Neural cell (in vitro differentiated cells): ENCODE measurements around the gene TRMU.

Source experiments
- EP300 ChIP-seq: fragments of 450-650 bp; conservative IDR thresholded peaks from 2 replicates; pipeline ENCODE4 v1.6.1; 2014; ENCODE audit warnings: antibody characterized with exemption, mild to moderate bottlenecking, moderate library complexity; ENCODE audit not compliant: poor library complexity, severe bottlenecking
- EZH2 ChIP-seq: fragments of 200-600, 300-800 bp; shearing (Covaris generic), sonication (generic); IDR thresholded peaks from 2 replicates; pipeline ENCODE4 v1.6.1; 2014; ENCODE audit warnings: antibody characterized with exemption, low read length, borderline replicate concordance, mild to moderate bottlenecking; ENCODE audit not compliant: insufficient read depth, poor library complexity, severe bottlenecking
- MXI1 ChIP-seq: fragments of 450-650 bp; conservative IDR thresholded peaks from 2 replicates; pipeline ENCODE4 v1.6.1; 2014; ENCODE audit warnings: antibody characterized with exemption, mild to moderate bottlenecking; ENCODE audit not compliant: poor library complexity, severe bottlenecking
- POLR2AphosphoS5 ChIP-seq: IDR thresholded peaks from 2 replicates; pipeline ENCODE4 v1.6.1; 2012
- RAD21 ChIP-seq: fragments of 450-650 bp; conservative IDR thresholded peaks from 2 replicates; pipeline ENCODE4 v1.6.1; 2014; ENCODE audit warnings: antibody characterized with exemption, mild to moderate bottlenecking, moderate library complexity
- SMC3 ChIP-seq: fragments of 450-650 bp; conservative IDR thresholded peaks from 2 replicates; pipeline ENCODE4 v1.6.1; 2014; ENCODE audit warnings: antibody characterized with exemption, mild to moderate bottlenecking, moderate library complexity; ENCODE audit not compliant: poor library complexity
- TAF1 ChIP-seq: IDR thresholded peaks from 2 replicates; pipeline ENCODE4 v1.6.1; 2012; ENCODE audit warnings: low read depth
- TF ChIP-seq, protein P1 (sequence below): fragments of 450-650 bp; IDR thresholded peaks from 2 replicates; pipeline ENCODE4 v1.5.1; 2014; ENCODE audit warnings: antibody characterized with exemption, mild to moderate bottlenecking, moderate library complexity; ENCODE audit not compliant: poor library complexity, severe bottlenecking
- TF ChIP-seq, protein P2 (sequence below): IDR thresholded peaks from 2 replicates; pipeline ENCODE4 v1.6.1; 2012; ENCODE audit warnings: borderline replicate concordance

DNA sequence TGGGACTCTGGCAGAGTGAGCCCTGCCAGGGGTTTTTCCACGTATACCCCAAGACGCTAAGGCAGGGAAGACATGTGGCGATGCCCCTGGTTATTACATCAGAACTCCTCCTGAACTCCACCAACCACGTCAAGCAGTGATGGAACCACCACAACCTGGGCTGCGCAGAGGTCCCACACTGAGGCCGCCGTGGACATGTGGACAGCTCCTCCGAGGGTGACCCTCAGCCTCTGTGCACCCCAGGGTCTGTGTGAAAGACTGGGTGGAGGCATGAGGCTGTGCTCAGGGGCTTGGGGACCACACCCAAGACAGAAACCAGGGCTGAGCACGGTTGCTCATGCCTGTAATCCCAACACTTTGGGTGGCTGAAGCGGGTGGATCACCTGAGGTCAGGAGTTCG, 52.2 kb downstream of the TRMU start:
- TF ChIP-seq, protein P1, sequence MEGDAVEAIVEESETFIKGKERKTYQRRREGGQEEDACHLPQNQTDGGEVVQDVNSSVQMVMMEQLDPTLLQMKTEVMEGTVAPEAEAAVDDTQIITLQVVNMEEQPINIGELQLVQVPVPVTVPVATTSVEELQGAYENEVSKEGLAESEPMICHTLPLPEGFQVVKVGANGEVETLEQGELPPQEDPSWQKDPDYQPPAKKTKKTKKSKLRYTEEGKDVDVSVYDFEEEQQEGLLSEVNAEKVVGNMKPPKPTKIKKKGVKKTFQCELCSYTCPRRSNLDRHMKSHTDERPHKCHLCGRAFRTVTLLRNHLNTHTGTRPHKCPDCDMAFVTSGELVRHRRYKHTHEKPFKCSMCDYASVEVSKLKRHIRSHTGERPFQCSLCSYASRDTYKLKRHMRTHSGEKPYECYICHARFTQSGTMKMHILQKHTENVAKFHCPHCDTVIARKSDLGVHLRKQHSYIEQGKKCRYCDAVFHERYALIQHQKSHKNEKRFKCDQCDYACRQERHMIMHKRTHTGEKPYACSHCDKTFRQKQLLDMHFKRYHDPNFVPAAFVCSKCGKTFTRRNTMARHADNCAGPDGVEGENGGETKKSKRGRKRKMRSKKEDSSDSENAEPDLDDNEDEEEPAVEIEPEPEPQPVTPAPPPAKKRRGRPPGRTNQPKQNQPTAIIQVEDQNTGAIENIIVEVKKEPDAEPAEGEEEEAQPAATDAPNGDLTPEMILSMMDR: no peak
- TF ChIP-seq, protein P2, sequence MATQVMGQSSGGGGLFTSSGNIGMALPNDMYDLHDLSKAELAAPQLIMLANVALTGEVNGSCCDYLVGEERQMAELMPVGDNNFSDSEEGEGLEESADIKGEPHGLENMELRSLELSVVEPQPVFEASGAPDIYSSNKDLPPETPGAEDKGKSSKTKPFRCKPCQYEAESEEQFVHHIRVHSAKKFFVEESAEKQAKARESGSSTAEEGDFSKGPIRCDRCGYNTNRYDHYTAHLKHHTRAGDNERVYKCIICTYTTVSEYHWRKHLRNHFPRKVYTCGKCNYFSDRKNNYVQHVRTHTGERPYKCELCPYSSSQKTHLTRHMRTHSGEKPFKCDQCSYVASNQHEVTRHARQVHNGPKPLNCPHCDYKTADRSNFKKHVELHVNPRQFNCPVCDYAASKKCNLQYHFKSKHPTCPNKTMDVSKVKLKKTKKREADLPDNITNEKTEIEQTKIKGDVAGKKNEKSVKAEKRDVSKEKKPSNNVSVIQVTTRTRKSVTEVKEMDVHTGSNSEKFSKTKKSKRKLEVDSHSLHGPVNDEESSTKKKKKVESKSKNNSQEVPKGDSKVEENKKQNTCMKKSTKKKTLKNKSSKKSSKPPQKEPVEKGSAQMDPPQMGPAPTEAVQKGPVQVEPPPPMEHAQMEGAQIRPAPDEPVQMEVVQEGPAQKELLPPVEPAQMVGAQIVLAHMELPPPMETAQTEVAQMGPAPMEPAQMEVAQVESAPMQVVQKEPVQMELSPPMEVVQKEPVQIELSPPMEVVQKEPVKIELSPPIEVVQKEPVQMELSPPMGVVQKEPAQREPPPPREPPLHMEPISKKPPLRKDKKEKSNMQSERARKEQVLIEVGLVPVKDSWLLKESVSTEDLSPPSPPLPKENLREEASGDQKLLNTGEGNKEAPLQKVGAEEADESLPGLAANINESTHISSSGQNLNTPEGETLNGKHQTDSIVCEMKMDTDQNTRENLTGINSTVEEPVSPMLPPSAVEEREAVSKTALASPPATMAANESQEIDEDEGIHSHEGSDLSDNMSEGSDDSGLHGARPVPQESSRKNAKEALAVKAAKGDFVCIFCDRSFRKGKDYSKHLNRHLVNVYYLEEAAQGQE: no peak
- TF ChIP-seq POLR2AphosphoS5 (no peak), EZH2 (no peak), MXI1 (no peak), RAD21 (no peak), TAF1 (no peak), SMC3 (no peak), EP300 (no peak)
